Stimulated activated naive CD8-positive, alpha-beta T cell treated with anti-CD3 and anti-CD28 coated beads, Interleukin-15, Interleukin-2, amounts not matched to agents 100 ng/mL and 50 ng/mL, for 24 hours (primary cell): ENCODE measurements around the gene ATP10B.

Experiments
- H3K27ac Mint-ChIP-seq: one replicate; pipeline ENCODE4 v1.8.0; 2021; ENCODE audit warnings: mild to moderate bottlenecking, mixed read lengths
- H3K27me3 Mint-ChIP-seq: one replicate; pipeline ENCODE4 v1.8.0; 2021; ENCODE audit warnings: mixed read lengths
- H3K36me3 Mint-ChIP-seq: one replicate; pipeline ENCODE4 v1.8.0; 2021; ENCODE audit warnings: low read depth, mixed read lengths
- H3K4me1 Mint-ChIP-seq: one replicate; pipeline ENCODE4 v1.8.0; 2021; ENCODE audit warnings: low read depth, mixed read lengths
- H3K4me3 Mint-ChIP-seq: one replicate; pipeline ENCODE4 v1.8.0; 2021; ENCODE audit warnings: mild to moderate bottlenecking, mixed read lengths
- H3K9me3 Mint-ChIP-seq: one replicate; pipeline ENCODE4 v1.8.0; 2021; ENCODE audit warnings: mixed read lengths

ATP10B gene

DNA sequence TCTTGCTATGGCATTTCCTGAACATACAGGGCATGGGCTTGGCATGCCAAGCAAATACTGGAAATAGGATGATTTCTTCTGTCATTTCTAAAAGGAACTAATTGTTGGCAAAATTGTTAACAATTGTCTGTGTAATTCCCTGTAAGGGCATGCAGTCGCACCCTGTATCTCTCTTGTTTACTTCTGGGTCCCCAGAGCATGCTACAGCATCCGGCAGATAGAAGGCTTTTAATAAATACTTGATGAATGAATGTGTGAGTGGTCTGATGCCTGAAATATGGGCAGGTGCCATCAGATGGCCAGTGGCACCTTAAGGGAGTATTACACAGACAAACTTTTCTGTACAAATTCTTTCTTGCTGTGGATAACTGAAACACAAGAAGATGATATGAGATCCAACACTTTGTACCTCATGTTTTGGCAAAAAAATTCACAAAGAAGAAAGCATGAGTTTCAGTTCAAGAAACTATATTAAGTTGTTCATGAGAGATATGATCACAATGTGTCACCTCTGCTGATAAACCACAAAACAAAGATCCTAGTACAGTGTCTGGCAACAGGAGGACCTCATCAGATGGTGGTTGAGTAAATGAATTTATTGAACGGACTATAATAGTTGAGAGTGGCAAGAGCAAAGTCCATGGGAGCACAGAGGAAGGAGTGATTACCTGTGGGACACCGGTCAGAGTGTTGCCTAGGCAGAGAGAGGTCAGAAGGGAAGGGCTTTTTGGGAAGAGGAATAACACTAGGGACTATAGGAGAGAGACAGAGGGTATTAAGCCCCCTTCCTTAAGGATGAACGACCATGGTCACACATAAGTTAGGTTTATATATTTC is 194.2 kb downstream of the ATP10B start:
- Mint-ChIP-seq H3K27ac (no peak overlapping the region), H3K9me3 (no peaks in the 10 kb centered on the region), H3K27me3 (peaks cover 8% of the 10 kb centered on the region), H3K4me3 (no peak overlapping the region), H3K36me3 (no peaks in the 10 kb centered on the region), H3K4me1 (no peaks in the 10 kb centered on the region)

DNA sequence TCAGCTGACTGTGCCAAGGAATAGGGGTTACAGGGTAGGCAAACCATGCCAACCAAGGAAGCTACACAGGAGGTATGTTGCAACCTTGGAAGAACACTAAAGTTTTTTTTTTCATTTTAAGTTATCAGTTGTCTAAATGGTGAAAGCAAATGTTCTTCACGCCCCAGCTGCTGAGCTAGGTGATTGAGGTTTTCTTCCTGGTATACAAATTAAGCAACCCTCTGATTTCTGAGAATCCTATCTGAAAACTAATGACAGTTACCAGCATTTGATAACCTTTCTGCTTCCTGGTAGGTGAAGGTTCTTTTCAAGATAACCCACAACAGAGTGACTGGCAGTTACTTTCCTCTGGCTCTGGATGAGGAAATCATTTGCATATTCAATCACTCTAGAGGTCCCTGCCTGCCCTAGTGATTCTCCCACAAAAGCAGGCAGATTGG is 194.9 kb downstream of the ATP10B start:
- Mint-ChIP-seq H3K4me3 (no peak overlapping the region), H3K27me3 (peaks cover 8% of the 10 kb centered on the region), H3K9me3 (no peaks in the 10 kb centered on the region), H3K27ac (no peak overlapping the region), H3K36me3 (no peaks in the 10 kb centered on the region), H3K4me1 (no peaks in the 10 kb centered on the region)

DNA sequence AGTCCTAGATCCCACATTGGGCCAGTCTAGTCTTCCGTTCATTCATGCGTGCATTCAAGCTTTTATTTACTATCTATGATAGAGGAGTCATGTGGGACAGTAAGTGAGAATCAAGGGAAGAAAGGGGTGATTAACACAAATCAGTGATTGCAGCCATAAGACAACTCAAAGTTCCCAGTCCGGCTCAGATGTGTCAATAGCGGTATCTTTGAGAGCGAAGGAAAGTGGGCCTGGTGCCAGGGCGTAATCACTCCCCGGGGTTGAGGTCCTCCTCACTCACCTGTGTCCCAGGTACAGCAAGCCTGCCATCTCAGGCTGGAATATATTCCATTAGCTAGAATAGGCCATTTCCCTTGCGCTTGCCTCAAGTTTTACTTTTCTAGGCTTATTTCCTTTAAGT is 196.3 kb downstream of the ATP10B start:
- Mint-ChIP-seq H3K9me3 (no peaks in the 10 kb centered on the region), H3K4me3 (no peak overlapping the region), H3K27ac (no peak overlapping the region), H3K36me3 (no peaks in the 10 kb centered on the region), H3K4me1 (no peaks in the 10 kb centered on the region), H3K27me3 (peaks cover 8% of the 10 kb centered on the region)

DNA sequence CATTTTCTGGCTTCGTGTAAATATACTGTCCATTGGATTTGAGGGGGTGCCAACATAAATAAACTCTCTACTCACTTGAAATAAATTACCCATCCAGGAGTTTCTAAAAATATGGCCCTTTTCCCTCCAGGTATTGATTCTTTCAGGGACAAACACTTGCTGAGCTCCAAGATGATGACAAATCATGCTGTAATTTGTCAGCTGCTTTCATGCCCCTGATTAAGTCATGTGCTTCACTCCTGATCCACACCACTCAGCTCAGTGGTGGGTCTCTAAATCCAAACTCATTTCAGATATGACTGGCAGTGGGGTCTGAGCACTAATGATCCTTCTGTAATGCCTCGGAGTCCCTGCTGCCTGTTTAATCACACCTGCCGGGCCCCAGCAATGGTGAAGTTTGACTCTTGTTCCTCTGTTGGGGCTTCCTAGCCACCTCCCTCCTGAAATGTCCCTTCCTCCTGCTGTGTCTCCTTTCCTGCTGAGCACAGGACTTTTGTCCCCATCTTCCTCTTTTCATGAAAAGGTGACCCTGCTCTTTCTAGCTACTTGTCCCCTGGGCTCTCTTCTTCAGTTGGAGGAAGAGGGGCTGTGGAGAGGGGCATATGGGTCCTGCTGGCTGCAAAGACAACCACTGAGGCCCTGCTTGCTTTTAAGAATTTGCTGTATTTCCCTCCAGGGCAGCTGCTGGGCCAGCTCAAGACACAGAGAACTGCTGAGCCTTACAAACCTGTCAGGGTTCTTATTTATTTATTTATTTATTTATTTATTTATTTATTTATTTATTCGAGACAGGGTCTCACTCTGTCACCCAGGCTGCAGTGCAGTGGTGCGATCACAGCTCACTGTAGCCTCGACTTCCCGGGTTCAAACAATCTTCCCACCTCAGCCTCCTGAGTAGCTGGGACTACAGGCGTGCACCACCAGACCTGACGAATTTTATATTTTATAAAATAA is 200.0 kb downstream of the ATP10B start:
- H3K36me3 Mint-ChIP-seq: no peaks in the 10 kb centered on the region
- no peak overlapping the region for H3K4me3 Mint-ChIP-seq
- H3K27ac Mint-ChIP-seq: no peak overlapping the region
- no peaks in the 10 kb centered on the region for H3K4me1 Mint-ChIP-seq
- peaks cover 6% of the 10 kb centered on the region for H3K27me3 Mint-ChIP-seq
- H3K9me3 Mint-ChIP-seq: no peaks in the 10 kb centered on the region

DNA sequence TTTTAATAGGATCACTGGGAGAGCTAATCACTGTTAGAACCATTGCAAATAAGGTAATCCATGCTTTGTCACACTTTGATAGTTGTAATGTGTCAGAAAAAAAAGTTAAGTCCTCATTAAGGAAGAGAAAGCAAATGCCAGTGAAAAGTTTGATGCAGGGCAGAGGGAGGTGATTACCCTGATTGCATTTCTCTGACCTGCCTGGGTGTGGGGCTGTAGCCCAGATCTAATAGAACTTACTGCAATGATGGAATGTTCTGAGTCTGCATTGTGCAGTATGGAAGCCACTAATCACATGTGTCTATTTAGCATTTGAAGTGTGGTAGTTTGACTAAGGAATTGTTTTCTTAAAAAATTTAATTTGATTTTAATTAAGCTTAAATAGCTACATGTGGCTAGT is 202.7 kb downstream of the ATP10B start:
- H3K4me1 Mint-ChIP-seq: no peaks in the 10 kb centered on the region
- no peak overlapping the region for H3K27ac Mint-ChIP-seq
- no peaks in the 10 kb centered on the region for H3K9me3 Mint-ChIP-seq
- H3K4me3 Mint-ChIP-seq: no peak overlapping the region
- H3K27me3 Mint-ChIP-seq: peaks cover 6% of the 10 kb centered on the region
- H3K36me3 Mint-ChIP-seq: no peaks in the 10 kb centered on the region

DNA sequence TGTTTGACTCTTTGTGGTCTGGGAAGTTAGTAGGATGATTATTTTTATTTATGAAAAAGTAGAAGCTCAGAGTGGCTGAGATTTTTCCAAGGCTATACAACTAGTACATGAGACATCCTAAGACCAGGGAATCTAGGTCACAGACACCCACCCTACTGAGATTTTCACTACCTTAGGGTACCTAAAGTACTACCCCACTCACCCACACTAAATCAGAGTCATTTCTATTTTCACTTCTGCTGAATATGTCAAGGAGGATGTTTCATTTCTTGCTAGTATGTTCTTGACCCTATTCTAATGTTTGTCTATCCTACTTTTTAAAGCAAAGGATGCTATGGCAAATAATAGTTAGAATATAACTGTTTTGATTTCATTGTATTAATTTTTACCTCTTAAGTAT is 206.0 kb downstream of the ATP10B start:
- H3K27me3 Mint-ChIP-seq: peaks cover 6% of the 10 kb centered on the region
- H3K4me1 Mint-ChIP-seq: no peaks in the 10 kb centered on the region
- H3K36me3 Mint-ChIP-seq: no peaks in the 10 kb centered on the region
- no peak overlapping the region for H3K4me3 Mint-ChIP-seq
- H3K9me3 Mint-ChIP-seq: no peaks in the 10 kb centered on the region
- H3K27ac Mint-ChIP-seq: no peak overlapping the region

DNA sequence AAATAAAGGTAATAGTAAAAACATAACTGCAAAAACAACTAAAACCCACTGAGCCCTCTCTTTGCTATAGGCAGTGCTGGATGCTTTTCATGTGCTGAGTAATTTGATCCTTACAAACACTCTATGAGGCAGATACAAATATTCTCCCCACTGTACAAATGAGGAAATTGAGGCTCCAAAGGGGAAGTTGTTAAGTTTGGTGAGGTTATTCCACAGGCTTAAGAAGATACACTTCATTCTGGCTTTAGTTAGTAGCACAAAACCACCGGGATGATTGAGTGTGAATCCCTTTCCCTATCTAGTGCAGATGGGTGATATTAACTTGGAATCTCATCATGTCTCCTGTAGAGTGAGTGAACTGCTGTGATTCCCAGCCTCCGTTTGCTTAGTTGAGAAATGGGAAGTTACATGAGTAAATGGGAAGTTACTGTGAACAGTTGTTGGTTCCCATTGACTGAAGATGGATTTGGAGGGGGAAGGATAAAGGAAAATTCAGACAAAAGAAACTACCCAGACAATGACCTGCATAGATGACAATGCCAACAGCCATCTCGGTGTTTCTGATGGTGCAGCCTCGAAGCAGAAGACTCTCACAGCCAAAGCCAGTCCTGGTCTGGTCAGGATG is 208.3 kb downstream of the ATP10B start:
- Mint-ChIP-seq H3K27me3 (peaks cover 6% of the 10 kb centered on the region), H3K9me3 (no peaks in the 10 kb centered on the region), H3K4me1 (no peaks in the 10 kb centered on the region), H3K27ac (no peak overlapping the region), H3K36me3 (no peaks in the 10 kb centered on the region), H3K4me3 (no peak overlapping the region)

DNA sequence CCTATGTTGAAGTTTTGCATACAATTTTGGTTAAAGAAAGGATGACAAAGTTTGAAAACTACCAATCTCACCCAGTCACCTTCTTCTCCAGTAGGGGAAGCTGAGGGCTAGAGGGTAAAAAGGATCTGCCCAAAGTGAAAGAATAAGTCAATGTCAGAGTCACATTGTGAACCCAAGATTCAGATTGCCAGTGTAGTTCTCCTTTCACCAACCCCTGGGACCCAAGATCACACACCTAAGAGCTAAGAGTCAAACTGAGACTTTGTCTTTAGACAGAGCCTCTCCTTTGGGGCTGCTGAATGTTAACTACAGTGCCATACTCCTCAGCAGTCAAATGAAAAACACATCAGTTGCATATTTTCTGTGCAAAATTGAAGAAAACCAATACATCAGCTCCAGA is 210.6 kb downstream of the ATP10B start:
- no peaks in the 10 kb centered on the region for H3K9me3 Mint-ChIP-seq
- no peak overlapping the region for H3K27ac Mint-ChIP-seq
- H3K4me3 Mint-ChIP-seq: no peak overlapping the region
- no peaks in the 10 kb centered on the region for H3K36me3 Mint-ChIP-seq
- H3K27me3 Mint-ChIP-seq: peaks cover 6% of the 10 kb centered on the region
- H3K4me1 Mint-ChIP-seq: no peaks in the 10 kb centered on the region

DNA sequence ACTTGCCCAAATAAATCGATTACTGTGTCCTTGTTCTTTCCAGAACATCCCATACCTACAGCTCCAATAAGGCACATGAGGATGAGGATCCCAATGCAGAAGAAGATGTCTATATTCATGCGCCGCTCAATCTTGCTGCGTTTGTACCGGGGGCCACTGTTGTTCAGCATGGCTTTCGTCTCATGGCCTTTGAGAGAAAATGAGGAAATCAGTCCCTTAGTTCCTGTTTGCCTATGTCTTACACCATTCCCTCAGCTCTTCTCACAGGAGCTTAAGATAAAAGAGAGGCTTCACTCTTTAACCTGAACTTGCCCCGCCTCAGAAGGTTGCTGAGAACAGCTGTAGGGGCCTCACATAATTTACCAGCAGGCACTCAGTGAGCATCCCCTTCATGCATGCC is 211.6 kb downstream of the ATP10B start:
- Mint-ChIP-seq H3K4me1 (no peaks in the 10 kb centered on the region), H3K36me3 (no peaks in the 10 kb centered on the region), H3K27ac (no peak overlapping the region), H3K9me3 (no peaks in the 10 kb centered on the region), H3K27me3 (peaks cover 6% of the 10 kb centered on the region), H3K4me3 (no peak overlapping the region)

DNA sequence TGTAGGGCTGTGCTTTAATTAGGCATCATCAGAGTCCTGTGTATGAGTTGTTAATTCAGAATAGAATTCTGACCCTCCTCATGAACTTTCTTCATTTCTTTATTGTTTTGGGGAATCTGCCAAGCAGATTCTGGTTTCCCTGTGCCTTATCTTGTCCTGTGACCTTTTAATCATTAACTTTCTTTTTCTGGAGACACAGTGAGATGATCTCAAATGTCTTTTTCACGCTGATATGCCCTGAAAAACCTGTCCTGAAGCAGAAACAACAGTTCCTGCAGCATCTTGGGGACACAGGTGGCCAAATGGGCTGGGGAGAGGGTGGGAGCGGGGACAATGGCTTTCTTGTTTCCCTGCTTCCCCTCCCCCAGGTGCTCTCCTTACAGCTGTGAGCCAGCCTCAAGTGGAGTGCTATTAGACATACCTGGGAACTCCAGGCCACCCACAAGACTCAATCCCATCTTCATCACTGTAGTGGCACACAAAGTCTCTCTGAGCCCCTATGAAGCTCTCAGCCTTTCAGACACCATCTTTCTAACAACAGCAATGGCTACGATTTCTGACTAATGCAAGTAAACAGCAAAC is 213.8 kb downstream of the ATP10B start:
- Mint-ChIP-seq H3K9me3 (no peaks in the 10 kb centered on the region), H3K27ac (no peak overlapping the region), H3K36me3 (no peaks in the 10 kb centered on the region), H3K4me1 (no peaks in the 10 kb centered on the region), H3K4me3 (no peak overlapping the region), H3K27me3 (peaks cover 6% of the 10 kb centered on the region)

DNA sequence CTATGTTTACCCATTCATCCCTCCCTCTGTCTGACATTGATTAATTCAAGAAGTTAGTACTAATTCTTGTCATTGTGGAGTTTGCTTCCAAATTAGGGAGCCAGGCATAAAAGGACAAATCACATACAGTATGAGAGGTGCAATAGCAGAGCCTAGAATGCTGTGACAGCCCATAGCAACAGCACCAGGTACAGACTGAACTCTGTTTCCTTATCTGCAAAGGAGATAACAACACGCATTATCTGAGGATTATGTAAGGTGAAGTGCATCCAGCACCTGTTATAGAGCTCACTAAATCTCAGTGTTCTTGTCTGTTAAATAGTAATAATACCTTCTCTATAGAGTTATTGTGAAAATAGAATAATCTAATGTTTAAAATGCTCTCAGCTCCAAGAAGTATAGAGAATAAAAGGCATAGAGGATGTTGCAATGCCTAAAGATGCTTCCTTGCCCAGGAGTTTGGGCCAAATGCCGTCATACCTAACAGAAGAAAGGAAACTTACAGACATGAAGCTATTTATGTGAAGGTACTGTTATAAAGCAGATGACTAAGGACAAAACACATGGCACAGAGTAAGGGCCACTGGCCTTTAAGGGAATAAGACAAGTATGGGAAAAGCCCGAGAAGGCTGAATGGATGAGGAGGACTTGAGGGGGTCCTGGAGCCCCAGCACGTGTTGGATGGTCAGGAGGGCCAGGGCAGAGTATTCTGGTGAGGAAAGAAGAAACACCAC is 214.5 kb downstream of the ATP10B start:
- no peaks in the 10 kb centered on the region for H3K4me1 Mint-ChIP-seq
- no peaks in the 10 kb centered on the region for H3K36me3 Mint-ChIP-seq
- no peak overlapping the region for H3K4me3 Mint-ChIP-seq
- no peaks in the 10 kb centered on the region for H3K9me3 Mint-ChIP-seq
- no peak overlapping the region for H3K27ac Mint-ChIP-seq
- peaks cover 9% of the 10 kb centered on the region for H3K27me3 Mint-ChIP-seq

DNA sequence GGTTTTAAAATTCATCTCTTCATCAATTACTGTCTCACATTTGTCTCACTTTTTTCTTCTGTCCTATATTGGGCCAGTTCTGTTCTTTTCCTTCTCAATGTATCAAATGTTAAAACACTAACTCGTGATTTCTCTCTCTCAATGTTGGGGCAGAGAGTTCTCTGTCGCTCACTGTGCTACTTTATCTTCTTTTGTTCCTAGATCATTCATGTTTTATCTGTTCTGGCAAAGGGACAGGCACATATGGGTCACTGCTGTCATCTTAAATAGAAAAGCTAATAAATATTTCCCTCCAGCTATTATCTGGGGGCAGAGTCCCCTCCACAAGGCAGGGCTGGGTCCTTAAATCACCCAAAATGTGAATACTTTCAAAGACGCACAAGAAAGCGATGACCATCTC is 216.3 kb downstream of the ATP10B start:
- Mint-ChIP-seq H3K4me3 (no peak overlapping the region), H3K36me3 (no peaks in the 10 kb centered on the region), H3K9me3 (no peaks in the 10 kb centered on the region), H3K27me3 (peaks cover 11% of the 10 kb centered on the region), H3K27ac (no peak overlapping the region), H3K4me1 (no peaks in the 10 kb centered on the region)

DNA sequence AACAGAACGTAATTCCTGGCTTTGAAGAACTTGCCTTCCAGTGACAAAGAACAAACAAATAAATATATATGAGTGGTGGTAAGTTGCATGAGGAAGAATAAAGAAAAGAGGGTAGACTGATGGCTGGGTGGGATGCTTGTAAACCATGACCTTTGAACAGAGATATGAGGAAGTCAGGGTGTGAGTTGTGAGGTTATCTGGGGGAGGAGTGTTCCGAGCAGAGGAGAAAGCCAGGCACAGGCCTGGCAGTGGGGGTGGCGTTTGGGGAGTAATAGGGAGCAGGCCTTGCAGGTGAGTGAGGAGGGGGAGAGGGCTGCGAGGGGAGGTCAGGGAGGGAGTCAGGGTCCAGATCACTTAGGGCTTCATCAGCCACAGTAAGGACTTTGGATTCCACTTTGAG is 217.0 kb downstream of the ATP10B start:
- H3K4me3 Mint-ChIP-seq: no peak overlapping the region
- no peaks in the 10 kb centered on the region for H3K4me1 Mint-ChIP-seq
- no peaks in the 10 kb centered on the region for H3K36me3 Mint-ChIP-seq
- H3K27me3 Mint-ChIP-seq: peaks cover 13% of the 10 kb centered on the region
- no peaks in the 10 kb centered on the region for H3K9me3 Mint-ChIP-seq
- H3K27ac Mint-ChIP-seq: no peak overlapping the region

DNA sequence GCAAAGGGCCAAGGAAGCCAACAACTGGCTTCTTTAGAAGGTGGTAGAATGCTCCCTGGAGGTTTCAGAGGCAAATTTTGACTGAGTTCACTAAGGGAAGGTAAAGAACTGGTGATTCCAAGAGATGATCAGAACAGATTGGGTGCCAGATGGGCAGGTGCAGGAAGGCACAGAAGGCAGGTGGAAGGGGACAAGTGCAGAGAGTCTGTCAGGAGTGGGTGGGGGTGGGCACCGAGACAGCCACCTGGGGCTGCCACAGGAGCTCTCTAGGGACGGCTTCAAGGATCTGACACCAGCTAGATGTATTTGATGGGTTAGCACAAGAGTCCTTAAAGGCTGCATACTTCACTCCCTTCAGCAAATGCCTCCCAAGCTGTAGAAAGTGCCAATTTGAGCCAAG is 223.0 kb downstream of the ATP10B start:
- Mint-ChIP-seq H3K4me3 (no peak overlapping the region), H3K9me3 (no peaks in the 10 kb centered on the region), H3K36me3 (no peaks in the 10 kb centered on the region), H3K27me3 (peaks cover 12% of the 10 kb centered on the region), H3K4me1 (no peaks in the 10 kb centered on the region), H3K27ac (no peak overlapping the region)
